Neuron (in vitro differentiated cells): ENCODE results near the gene CLEC18A.

Source experiments
- H2AFZ ChIP-seq: one replicate; pipeline ENCODE4 v1.6.1; 2013; ENCODE audit warnings: low read depth, mild to moderate bottlenecking, inconsistent platforms, low read length, moderate library complexity
- H3K27me3 ChIP-seq: one replicate; pipeline ENCODE4 v1.6.1; 2013; ENCODE audit warnings: low read length; ENCODE audit not compliant: insufficient read depth
- H3K36me3 ChIP-seq: one replicate; pipeline ENCODE4 v1.6.1; 2013; ENCODE audit warnings: low read length; ENCODE audit not compliant: insufficient read depth
- H3K4me1 ChIP-seq: one replicate; pipeline ENCODE4 v1.6.1; 2013; ENCODE audit warnings: low read length; ENCODE audit not compliant: insufficient read depth
- H3K4me3 ChIP-seq: 2 replicates; pipeline ENCODE4 v1.5.1; 2013; ENCODE audit warnings: mild to moderate bottlenecking, low read length, moderate library complexity
- H3K9me3 ChIP-seq: one replicate; pipeline ENCODE4 v1.6.1; 2013; ENCODE audit warnings: low read length

Gene CLEC18A

DNA sequence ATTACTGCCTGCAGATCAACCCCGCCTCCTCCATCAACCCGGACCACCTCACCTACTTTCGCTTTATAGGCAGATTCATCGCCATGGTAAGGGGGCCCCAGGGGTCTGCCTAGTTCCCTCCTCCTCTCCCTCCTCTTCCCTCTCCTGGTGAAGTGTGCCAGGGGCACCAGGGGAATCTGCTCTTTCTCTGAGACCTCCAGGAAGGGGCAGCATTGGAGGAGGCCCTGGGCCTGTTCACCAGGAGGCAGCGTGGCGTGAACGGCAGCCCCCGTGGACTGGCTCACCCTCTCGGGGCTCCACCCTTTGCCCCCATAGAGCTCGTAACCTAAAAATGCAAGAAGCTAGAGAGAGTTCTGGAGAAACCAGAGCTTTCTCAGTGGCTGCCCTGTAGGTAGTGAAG, 17.1 kb upstream of the CLEC18A start:
- Histone ChIP-seq H3K4me1 (no peaks in the 10 kb centered on the region), H3K9me3 (no peaks in the 10 kb centered on the region), H3K27me3 (no peaks in the 10 kb centered on the region), H2AFZ (no peak overlapping the region), H3K4me3 (no peak overlapping the region), H3K36me3 (peaks cover 65% of the 10 kb centered on the region)

DNA sequence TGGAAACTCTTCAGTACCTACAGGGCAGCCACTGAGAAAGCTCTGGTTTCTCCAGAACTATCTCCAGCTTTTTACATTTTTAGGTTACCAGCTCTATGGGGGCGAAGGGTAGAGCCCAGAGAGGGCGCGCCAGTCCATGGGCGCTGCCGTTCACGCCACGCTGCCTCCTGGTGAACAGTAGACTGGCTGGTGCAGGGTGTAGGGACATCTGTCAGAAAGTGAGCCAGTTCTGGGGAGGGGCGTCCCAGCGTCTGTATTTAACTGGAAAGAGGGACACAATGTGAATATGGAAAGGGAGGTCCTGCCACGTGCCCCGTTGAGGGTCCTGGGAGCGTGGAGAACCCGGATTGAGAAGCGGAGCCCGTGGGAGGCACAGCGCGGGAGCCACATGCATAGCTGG, 16.4 kb upstream of the CLEC18A start:
- H3K9me3 ChIP-seq: no peaks in the 10 kb centered on the region
- H3K4me1 ChIP-seq: no peaks in the 10 kb centered on the region
- no peaks in the 10 kb centered on the region for H3K27me3 ChIP-seq
- H2AFZ ChIP-seq: no peak overlapping the region
- H3K4me3 ChIP-seq: no peak overlapping the region
- peaks cover 68% of the 10 kb centered on the region for H3K36me3 ChIP-seq

DNA sequence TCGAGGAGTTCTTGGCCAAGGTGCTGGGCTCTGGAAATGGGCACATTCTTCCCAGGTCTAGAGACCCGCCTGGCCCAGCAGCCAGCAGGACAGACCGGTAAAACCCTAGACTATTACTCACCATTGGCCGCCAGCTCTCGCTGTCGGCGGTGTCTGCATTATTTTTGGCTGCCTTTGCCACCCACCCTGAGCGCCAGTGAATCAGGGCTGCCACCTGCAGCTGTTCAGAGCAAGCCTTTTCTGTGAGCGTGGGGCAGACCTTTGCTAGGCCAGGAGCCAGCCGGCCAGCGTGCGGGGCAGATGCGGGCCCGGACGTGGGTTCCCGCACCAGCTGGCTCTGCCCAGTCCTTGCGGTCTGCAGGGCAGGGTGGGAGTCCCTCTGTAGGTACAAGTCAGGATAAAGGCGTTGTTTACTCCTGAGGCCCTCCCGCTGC, 15.8 kb upstream of the CLEC18A start:
- no peaks in the 10 kb centered on the region for H3K9me3 ChIP-seq
- H3K36me3 ChIP-seq: peaks cover 69% of the 10 kb centered on the region
- no peak overlapping the region for H3K4me3 ChIP-seq
- no peak overlapping the region for H2AFZ ChIP-seq
- H3K27me3 ChIP-seq: no peaks in the 10 kb centered on the region
- no peaks in the 10 kb centered on the region for H3K4me1 ChIP-seq

DNA sequence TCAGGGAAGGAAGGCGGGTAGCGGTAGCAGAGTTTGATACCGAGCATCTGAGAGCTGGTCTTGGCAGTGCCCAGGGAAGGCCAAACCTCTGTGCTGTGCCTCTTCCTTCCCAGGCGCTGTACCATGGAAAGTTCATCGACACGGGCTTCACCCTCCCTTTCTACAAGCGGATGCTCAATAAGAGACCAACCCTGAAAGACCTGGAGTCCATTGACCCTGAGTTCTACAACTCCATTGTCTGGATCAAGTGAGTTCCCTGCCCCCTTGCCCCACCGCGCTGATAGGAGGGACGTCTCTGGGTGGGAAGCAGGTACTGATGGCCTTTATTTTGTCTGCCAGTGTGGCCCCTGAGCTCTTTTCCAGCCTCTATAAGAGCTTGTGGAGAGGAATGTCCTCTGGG, 15.4 kb upstream of the CLEC18A start:
- Histone ChIP-seq H2AFZ (no peak overlapping the region), H3K4me1 (no peaks in the 10 kb centered on the region), H3K36me3 (peaks cover 72% of the 10 kb centered on the region), H3K4me3 (no peak overlapping the region), H3K9me3 (no peaks in the 10 kb centered on the region), H3K27me3 (no peaks in the 10 kb centered on the region)

DNA sequence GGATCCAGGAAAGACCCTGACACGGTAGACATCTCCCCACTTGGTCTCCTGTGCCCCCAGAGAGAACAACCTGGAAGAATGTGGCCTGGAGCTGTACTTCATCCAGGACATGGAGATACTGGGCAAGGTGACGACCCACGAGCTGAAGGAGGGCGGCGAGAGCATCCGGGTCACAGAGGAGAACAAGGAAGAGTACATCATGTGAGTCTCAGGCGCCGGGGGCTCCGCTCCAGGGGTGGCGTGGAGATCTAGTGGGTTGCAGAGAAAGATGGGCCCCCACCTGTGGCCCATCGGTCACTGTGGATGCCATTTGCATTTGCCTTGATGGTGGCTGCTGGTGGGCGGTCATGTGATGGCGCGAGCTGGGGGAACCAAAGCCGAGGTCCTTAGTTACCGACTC, 14.9 kb upstream of the CLEC18A start:
- Histone ChIP-seq H2AFZ (no peak overlapping the region), H3K4me3 (no peak overlapping the region), H3K9me3 (no peaks in the 10 kb centered on the region), H3K27me3 (no peaks in the 10 kb centered on the region), H3K36me3 (peaks cover 68% of the 10 kb centered on the region), H3K4me1 (peaks cover under 1% of the 10 kb centered on the region)

DNA sequence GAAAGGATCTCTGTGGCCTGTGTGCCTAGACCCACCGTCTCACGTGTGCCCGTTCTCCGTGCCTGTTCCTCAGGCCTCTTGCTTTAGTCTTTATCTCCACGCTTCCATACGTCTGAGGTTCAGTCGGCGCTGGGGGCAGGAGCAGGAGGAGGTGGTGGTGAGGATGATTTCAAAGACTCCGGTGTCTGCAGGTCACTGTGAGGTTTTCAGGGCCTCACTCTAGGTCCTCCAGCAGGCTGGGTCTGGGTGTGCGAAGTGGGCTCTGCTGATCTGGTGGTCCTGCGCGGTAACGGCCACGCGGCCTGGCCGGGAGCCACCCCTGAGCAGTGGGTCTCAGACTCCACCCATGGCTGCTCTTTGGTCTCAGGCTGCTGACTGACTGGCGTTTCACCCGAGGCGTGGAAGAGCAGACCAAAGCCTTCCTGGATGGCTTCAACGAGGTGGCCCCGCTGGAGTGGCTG, 14.4 kb upstream of the CLEC18A start:
- H3K27me3 ChIP-seq: no peaks in the 10 kb centered on the region
- peaks cover 66% of the 10 kb centered on the region for H3K36me3 ChIP-seq
- H3K4me1 ChIP-seq: peaks cover 6% of the 10 kb centered on the region
- no peaks in the 10 kb centered on the region for H3K9me3 ChIP-seq
- H2AFZ ChIP-seq: no peak overlapping the region
- H3K4me3 ChIP-seq: no peak overlapping the region

DNA sequence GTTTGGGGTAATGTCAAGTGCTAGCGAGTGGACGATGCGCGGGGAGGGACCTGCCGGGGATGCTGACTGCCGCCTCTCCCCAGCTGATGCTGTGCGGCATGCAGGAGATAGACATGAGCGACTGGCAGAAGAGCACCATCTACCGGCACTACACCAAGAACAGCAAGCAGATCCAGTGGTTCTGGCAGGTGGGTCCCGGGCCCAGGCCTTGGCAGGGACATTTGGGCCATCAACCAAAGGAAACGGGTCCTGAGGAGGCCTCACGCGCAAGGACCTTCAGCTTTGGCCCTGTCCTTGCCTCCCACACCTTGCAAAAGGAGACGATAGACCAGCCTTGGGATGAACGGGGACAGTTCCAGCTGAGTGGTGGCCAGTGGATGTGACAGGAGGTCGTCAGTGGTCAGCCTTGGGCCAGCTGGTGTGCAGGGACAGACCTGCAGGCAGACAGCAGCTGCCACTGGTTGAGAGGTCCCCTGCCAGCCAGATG, 13.6 kb upstream of the CLEC18A start:
- peaks cover 60% of the 10 kb centered on the region for H3K36me3 ChIP-seq
- no peaks in the 10 kb centered on the region for H3K27me3 ChIP-seq
- H3K4me1 ChIP-seq: peaks cover 13% of the 10 kb centered on the region
- no peak overlapping the region for H2AFZ ChIP-seq
- no peak overlapping the region for H3K4me3 ChIP-seq
- no peaks in the 10 kb centered on the region for H3K9me3 ChIP-seq

DNA sequence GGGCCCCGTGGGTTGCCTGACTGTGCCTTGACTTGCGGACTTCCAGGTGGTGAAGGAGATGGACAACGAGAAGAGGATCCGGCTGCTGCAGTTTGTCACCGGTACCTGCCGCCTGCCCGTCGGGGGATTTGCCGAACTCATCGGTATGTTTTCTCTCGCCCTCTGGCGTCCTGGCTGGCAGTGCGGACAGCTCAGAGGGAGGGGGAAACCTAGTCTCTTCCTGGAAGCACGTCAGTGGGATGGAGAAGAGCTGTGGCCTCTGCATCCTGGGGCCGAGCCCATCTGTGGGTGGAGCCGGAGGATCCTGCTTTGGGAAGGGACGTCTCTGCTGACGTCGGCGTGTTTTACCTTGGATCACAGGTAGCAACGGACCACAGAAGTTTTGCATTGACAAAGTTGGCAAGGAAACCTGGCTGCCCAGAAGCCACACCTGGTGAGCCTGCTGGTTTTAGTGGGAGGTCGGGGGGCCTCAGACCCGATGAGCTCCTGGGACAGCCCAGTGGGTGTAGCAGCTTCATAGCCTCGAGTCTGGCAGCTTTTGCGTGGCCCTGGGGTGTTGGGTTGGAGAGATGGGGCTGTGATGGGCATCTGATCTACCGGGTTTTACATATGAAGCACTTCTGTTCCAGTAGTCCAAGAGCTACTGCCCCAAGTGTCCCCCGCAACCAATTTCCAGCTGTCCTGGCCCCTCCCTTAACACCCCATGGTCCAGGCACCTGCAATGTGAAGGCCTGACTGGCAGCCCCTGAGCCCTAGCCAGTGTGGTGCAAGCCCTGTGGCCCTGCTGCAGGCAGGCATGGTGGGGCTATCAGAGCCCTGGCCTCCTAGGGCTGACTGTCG, 11.9 kb upstream of the CLEC18A start:
- H3K36me3 ChIP-seq: peaks cover 51% of the 10 kb centered on the region
- H3K9me3 ChIP-seq: no peaks in the 10 kb centered on the region
- peaks cover 23% of the 10 kb centered on the region for H3K4me1 ChIP-seq
- H3K27me3 ChIP-seq: no peaks in the 10 kb centered on the region
- no peak overlapping the region for H2AFZ ChIP-seq
- H3K4me3 ChIP-seq: no peak overlapping the region

DNA sequence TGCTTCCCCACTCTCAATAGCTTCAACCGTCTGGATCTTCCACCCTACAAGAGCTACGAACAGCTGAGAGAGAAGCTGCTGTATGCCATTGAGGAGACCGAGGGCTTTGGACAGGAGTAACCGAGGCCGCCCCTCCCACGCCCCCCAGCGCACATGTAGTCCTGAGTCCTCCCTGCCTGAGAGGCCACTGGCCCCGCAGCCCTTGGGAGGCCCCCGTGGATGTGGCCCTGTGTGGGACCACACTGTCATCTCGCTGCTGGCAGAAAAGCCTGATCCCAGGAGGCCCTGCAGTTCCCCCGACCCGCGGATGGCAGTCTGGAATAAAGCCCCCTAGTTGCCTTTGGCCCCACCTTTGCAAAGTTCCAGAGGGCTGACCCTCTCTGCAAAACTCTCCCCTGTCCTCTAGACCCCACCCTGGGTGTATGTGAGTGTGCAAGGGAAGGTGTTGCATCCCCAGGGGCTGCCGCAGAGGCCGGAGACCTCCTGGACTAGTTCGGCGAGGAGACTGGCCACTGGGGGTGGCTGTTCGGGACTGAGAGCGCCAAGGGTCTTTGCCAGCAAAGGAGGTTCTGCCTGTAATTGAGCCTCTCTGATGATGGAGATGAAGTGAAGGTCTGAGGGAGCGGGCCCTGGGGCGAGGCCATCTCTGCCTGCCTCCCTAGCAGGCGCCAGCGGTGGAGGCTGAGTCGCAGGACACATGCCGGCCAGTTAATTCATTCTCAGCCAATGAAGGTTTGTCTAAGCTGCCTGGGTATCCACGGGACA, 11.1 kb upstream of the CLEC18A start:
- Histone ChIP-seq H3K27me3 (no peaks in the 10 kb centered on the region), H3K36me3 (peaks cover 48% of the 10 kb centered on the region), H3K4me3 (no peak overlapping the region), H3K4me1 (peaks cover 23% of the 10 kb centered on the region), H2AFZ (no peak overlapping the region), H3K9me3 (no peaks in the 10 kb centered on the region)

DNA sequence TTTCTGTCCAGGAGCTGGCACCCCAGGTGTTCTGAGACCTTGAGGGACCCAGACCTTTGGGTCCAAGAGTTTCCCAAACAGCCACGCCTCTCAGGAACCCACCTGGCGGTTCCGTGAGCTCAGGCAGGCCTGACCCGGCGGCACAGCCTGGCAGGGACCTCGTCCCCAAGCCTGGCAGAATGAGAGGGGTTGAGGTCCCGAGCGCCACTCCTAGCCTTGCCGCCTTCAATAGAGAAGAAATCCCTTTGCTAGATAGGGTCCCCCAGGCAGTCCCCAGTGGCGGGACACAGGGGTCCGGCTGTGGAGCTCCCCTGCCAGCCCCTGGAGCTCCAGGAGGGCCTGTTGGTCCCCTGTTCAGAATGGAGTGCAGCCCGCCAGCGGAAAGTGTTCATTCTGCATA, 10.5 kb upstream of the CLEC18A start:
- Histone ChIP-seq H3K4me3 (no peak overlapping the region), H3K36me3 (peaks cover 42% of the 10 kb centered on the region), H3K9me3 (no peaks in the 10 kb centered on the region), H3K27me3 (no peaks in the 10 kb centered on the region), H2AFZ (no peak overlapping the region), H3K4me1 (peaks cover 23% of the 10 kb centered on the region)

DNA sequence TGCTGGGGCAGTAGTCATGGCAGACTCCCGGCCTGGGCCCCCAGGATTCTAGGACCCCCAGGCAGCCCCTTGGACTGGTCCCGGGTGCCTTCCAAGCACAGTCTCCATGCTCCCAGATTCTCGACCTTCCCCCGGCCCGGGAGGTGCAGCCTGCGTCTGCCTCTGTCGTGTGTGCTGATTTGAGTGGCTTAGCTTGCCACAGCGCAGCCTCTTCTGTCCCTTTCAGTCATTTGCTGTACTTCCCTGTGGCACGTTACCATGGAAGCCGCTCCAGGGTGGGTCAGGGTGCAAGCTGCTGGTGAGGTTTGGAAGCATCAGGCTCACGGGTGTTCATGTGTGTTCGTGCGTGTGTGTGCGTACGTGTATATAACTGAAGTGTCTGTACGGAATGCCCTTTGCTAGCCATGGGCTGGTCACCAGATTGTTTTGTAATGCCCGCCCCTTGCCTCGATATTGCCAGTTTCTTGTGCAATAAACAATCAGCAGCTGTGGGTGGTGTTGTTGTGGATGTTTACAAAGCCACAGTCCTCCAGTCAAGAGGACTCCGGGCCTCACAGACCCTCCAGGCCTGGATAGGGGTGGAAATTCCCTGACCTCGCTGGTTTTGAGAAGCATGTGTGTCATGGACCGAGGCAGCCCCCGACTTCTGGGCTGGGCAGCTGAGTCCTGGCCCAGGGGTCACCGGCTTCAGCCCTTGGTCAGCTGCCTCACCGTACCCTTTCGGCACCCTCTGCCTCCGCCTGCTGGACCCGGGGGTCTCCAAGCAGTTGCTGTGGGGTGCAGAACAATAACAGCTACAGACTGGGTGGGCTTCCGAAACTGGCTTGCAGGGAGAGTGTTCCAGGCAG, 9.7 kb upstream of the CLEC18A start:
- Histone ChIP-seq H3K36me3 (peaks cover 34% of the 10 kb centered on the region), H3K4me3 (no peak overlapping the region)

DNA sequence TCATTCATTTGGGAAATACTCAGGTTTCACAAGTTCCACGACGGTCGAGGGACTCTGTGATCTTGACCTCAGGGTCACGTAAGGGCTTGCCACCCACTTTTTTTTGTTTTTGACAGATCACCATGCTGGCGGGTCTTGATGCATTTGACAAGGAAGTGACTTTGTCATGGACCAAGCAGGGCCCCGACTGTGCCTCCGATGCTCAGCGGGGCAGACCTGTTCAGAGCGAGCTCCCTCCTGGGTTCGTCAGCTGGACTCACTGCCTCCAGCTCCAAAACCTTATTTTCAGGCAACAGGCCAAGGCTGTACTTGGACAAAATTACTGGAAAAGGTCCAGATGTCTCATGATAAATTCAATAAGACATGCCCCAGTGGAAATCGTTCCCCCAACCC, 9.0 kb upstream of the CLEC18A start:
- H3K4me1 ChIP-seq: peaks cover 23% of the 10 kb centered on the region
- no peaks in the 10 kb centered on the region for H3K27me3 ChIP-seq
- H2AFZ ChIP-seq: no peak overlapping the region
- no peaks in the 10 kb centered on the region for H3K9me3 ChIP-seq
- peaks cover 29% of the 10 kb centered on the region for H3K36me3 ChIP-seq
- H3K4me3 ChIP-seq: no peak overlapping the region

More for the DNA sequence above, 9.7 kb upstream of the CLEC18A start:
- Histone ChIP-seq H2AFZ (no peak overlapping the region), H3K27me3 (no peaks in the 10 kb centered on the region), H3K4me1 (peaks cover 23% of the 10 kb centered on the region), H3K9me3 (no peaks in the 10 kb centered on the region)
